Tibial nerve (tissue), 3 donors: ENCODE measurements around the gene TM4SF4.

Experiments used
- CTCF ChIP-seq, 5 experiments: fragments of 200-600 bp in 3 of 5; fragments of 450-650 bp in 2 of 5; sonication (generic) in 3 of 5; IDR thresholded peaks; one replicate each; pipeline ENCODE4 v1.5.1; 2016 to 2019; ENCODE audit warnings: antibody characterized with exemption in 5 of 5, mild to moderate bottlenecking in 3 of 5, moderate library complexity in 2 of 5
- POLR2A ChIP-seq, 2 donors: fragments of 450-650 bp; IDR thresholded peaks; one replicate each; pipeline ENCODE4 v1.6.1; 2017; ENCODE audit warnings: antibody characterized with exemption in 2 of 2, mild to moderate bottlenecking in 2 of 2, moderate library complexity in 2 of 2

DNA sequence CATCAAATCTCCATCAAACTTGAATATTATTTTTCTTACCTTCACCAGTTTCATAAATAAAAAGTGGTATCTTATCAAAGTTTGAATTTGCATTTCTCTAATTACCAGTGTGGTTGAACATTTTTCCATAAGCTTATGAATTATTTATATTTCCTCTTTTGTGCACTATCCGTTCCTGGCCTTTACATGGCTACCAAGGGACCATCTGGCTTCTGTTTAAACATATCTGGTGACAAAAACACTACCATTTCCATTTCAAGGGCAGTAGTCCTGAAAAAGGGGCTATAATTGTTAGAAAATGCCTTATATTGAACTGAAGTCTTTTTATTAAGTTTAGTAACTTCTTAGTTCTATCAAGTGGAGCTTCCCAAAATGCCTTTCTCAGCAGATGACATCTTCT lies 44.3 kb upstream of the TM4SF4 start:
- TF ChIP-seq CTCF (IDR thresholded peaks at IDR 0.05) (no peak), POLR2A (IDR thresholded peaks at IDR 0.05) (no peak)
